WTC11 (cell line): ENCODE results near the gene RNASE7.

Experiments used
- AR ChIP-seq: fragments of 250-450 bp; sonication (Bioruptor Pico); IDR thresholded peaks from 2 replicates; pipeline ENCODE4 v1.9.0; 2021; ENCODE audit warnings: mild to moderate bottlenecking
- CREB1 ChIP-seq: sonication (generic); formaldehyde crosslinking; IDR thresholded peaks from 2 replicates; pipeline ENCODE4 v1.8.0; 2023; ENCODE audit warnings: mild to moderate bottlenecking, missing genetic modification reagents
- CTCF ChIP-seq: fragments of 200-600 bp; IDR thresholded peaks from 2 replicates; pipeline ENCODE4 v1.8.0; 2022; ENCODE audit warnings: antibody characterized with exemption
- E2F1 ChIP-seq: sonication (generic); formaldehyde crosslinking; IDR thresholded peaks from 2 replicates; pipeline ENCODE4 v1.8.0; 2022; ENCODE audit warnings: mild to moderate bottlenecking, missing genetic modification reagents
- ESRRA ChIP-seq: sonication (generic); formaldehyde crosslinking; IDR thresholded peaks from 2 replicates; pipeline ENCODE4 v1.8.1; 2022; ENCODE audit warnings: mild to moderate bottlenecking, missing genetic modification reagents, borderline replicate concordance
- ETV6 ChIP-seq: sonication (generic); formaldehyde crosslinking; IDR thresholded peaks from 2 replicates; pipeline ENCODE4 v1.8.1; 2022; ENCODE audit warnings: mild to moderate bottlenecking, missing genetic modification reagents
- GABPB1 ChIP-seq: sonication (generic); formaldehyde crosslinking; IDR thresholded peaks from 2 replicates; pipeline ENCODE4 v1.8.1; 2023; ENCODE audit warnings: mild to moderate bottlenecking, missing genetic modification reagents
- MLX ChIP-seq: sonication (generic); formaldehyde crosslinking; IDR thresholded peaks from 2 replicates; pipeline ENCODE4 v1.8.1; 2023; ENCODE audit warnings: mild to moderate bottlenecking, missing genetic modification reagents, moderate library complexity
- PREB ChIP-seq: sonication (generic); formaldehyde crosslinking; IDR thresholded peaks from 2 replicates; pipeline ENCODE4 v1.8.1; 2022; ENCODE audit warnings: mild to moderate bottlenecking, missing genetic modification reagents, moderate library complexity, borderline replicate concordance
- ZBTB21 ChIP-seq: sonication (generic); formaldehyde crosslinking; IDR thresholded peaks from 2 replicates; pipeline ENCODE4 v1.8.1; 2023; ENCODE audit warnings: mild to moderate bottlenecking, missing genetic modification reagents, borderline replicate concordance
- TF ChIP-seq, protein P1 (sequence below): sonication (generic); formaldehyde crosslinking; conservative IDR thresholded peaks from 2 replicates; pipeline ENCODE4 v1.8.1; 2022; ENCODE audit warnings: mild to moderate bottlenecking, missing genetic modification reagents
- TF ChIP-seq, protein P2 (sequence below): sonication (generic); formaldehyde crosslinking; IDR thresholded peaks from 2 replicates; pipeline ENCODE4 v1.8.0; 2022; ENCODE audit warnings: mild to moderate bottlenecking, missing genetic modification reagents
- TF ChIP-seq, protein P3 (sequence below): sonication (generic); formaldehyde crosslinking; IDR thresholded peaks from 2 replicates; pipeline ENCODE4 v1.8.1; 2023; ENCODE audit warnings: mild to moderate bottlenecking, missing genetic modification reagents
- TF ChIP-seq, protein P4 (sequence below): sonication (generic); formaldehyde crosslinking; conservative IDR thresholded peaks from 2 replicates; pipeline ENCODE4 v1.8.1; 2023; ENCODE audit warnings: mild to moderate bottlenecking, low read depth, missing genetic modification reagents, moderate library complexity

DNA sequence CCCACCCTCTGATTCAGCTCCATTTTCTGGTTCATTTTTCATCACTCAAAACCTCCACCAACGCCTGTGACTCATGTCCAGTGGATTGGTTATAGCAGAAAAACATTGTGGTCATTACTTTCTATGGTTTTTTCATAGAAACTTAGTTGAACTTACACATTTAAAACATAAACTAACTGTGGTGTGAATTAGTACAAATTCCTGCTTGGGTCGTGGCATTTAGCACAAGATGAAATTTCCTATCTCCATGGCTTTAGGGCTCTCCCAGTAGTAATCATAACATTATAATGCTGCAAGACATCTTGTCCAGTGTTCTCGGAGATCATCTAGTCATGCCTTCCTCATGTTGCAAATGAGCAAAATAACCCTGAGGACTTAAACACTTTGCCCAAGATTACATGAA, 7.1 kb downstream of the RNASE7 start:
- TF ChIP-seq, protein P1, sequence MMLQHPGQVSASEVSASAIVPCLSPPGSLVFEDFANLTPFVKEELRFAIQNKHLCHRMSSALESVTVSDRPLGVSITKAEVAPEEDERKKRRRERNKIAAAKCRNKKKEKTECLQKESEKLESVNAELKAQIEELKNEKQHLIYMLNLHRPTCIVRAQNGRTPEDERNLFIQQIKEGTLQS (CRISPR knock-in tag): no peak
- TF ChIP-seq CTCF (no peak), MLX (no peak), CREB1 (CRISPR knock-in tag) (no peak), ESRRA (CRISPR knock-in tag) (no peak), AR (CRISPR knock-in tag) (no peak), ZBTB21 (CRISPR knock-in tag) (no peak), GABPB1 (CRISPR knock-in tag) (no peak), PREB (no peak), E2F1 (CRISPR knock-in tag) (no peak), ETV6 (CRISPR knock-in tag) (no peak)
- TF ChIP-seq, protein P2, sequence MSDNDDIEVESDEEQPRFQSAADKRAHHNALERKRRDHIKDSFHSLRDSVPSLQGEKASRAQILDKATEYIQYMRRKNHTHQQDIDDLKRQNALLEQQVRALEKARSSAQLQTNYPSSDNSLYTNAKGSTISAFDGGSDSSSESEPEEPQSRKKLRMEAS (CRISPR knock-in tag): no peak
- TF ChIP-seq, protein P3, sequence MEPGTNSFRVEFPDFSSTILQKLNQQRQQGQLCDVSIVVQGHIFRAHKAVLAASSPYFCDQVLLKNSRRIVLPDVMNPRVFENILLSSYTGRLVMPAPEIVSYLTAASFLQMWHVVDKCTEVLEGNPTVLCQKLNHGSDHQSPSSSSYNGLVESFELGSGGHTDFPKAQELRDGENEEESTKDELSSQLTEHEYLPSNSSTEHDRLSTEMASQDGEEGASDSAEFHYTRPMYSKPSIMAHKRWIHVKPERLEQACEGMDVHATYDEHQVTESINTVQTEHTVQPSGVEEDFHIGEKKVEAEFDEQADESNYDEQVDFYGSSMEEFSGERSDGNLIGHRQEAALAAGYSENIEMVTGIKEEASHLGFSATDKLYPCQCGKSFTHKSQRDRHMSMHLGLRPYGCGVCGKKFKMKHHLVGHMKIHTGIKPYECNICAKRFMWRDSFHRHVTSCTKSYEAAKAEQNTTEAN (CRISPR knock-in tag): no peak
- TF ChIP-seq, protein P4, sequence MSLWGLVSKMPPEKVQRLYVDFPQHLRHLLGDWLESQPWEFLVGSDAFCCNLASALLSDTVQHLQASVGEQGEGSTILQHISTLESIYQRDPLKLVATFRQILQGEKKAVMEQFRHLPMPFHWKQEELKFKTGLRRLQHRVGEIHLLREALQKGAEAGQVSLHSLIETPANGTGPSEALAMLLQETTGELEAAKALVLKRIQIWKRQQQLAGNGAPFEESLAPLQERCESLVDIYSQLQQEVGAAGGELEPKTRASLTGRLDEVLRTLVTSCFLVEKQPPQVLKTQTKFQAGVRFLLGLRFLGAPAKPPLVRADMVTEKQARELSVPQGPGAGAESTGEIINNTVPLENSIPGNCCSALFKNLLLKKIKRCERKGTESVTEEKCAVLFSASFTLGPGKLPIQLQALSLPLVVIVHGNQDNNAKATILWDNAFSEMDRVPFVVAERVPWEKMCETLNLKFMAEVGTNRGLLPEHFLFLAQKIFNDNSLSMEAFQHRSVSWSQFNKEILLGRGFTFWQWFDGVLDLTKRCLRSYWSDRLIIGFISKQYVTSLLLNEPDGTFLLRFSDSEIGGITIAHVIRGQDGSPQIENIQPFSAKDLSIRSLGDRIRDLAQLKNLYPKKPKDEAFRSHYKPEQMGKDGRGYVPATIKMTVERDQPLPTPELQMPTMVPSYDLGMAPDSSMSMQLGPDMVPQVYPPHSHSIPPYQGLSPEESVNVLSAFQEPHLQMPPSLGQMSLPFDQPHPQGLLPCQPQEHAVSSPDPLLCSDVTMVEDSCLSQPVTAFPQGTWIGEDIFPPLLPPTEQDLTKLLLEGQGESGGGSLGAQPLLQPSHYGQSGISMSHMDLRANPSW (CRISPR knock-in tag): no peak
